DND-41 (cell line): ENCODE results near the gene SETX.

Experiments used
- EZH2 ChIP-seq: IDR thresholded peaks from 3 replicates; pipeline ENCODE4 v1.6.1; 2012; ENCODE audit warnings: borderline replicate concordance, low read depth, mild to moderate bottlenecking, moderate library complexity, low read length, inconsistent platforms; ENCODE audit not compliant: severe bottlenecking
- TF ChIP-seq, protein P1 (sequence below): IDR thresholded peaks from 2 replicates; pipeline ENCODE4 v1.5.1; 2012; ENCODE audit warnings: borderline replicate concordance, low read length, moderate library complexity, mild to moderate bottlenecking; ENCODE audit not compliant: poor library complexity, severe bottlenecking; ENCODE audit errors: extremely low read depth

DNA sequence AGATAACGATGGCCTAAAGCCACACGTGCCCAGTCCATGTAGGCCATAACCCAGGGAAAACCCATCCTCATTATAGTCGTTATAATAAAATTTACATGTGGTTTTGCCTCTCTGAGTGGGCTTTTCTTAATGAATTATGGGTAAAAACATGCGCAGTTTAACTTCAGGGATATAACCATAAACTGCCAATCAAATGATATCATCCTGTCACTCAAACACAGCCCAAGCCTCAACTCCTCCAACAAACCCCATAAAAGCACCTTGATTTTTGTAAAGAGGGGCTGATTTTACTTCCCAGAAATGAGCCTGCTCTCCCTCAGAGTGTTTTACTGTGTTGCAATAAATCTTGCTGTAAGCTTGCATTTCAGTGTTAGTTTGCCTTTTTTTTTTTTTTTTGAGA lies 15.8 kb upstream of the SETX start:
- TF ChIP-seq, protein P1, sequence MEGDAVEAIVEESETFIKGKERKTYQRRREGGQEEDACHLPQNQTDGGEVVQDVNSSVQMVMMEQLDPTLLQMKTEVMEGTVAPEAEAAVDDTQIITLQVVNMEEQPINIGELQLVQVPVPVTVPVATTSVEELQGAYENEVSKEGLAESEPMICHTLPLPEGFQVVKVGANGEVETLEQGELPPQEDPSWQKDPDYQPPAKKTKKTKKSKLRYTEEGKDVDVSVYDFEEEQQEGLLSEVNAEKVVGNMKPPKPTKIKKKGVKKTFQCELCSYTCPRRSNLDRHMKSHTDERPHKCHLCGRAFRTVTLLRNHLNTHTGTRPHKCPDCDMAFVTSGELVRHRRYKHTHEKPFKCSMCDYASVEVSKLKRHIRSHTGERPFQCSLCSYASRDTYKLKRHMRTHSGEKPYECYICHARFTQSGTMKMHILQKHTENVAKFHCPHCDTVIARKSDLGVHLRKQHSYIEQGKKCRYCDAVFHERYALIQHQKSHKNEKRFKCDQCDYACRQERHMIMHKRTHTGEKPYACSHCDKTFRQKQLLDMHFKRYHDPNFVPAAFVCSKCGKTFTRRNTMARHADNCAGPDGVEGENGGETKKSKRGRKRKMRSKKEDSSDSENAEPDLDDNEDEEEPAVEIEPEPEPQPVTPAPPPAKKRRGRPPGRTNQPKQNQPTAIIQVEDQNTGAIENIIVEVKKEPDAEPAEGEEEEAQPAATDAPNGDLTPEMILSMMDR, result no peak
- no peak for TF ChIP-seq EZH2
